Colon (tissue), 2 donors: ENCODE results near the gene DPP6.

ENCODE experiments used
- FAIRE-seq: peaks from 2 replicates; lab custom pipeline; 2012; peaks lifted over from hg19 to GRCh38; lab: Jason Lieb, UNC
- donor health status: control.
- donor health status: control.

The DPP6 gene

GRCh38 chr7:154699417-154699816, 647.2 kb downstream of the DPP6 start:
- FAIRE-seq = no peak

GRCh38 chr7:154709840-154710520, 657.8 kb downstream of the DPP6 start:
- no peak for FAIRE-seq

GRCh38 chr7:154720016-154720415, 667.8 kb downstream of the DPP6 start:
- no peak for FAIRE-seq

DNA sequence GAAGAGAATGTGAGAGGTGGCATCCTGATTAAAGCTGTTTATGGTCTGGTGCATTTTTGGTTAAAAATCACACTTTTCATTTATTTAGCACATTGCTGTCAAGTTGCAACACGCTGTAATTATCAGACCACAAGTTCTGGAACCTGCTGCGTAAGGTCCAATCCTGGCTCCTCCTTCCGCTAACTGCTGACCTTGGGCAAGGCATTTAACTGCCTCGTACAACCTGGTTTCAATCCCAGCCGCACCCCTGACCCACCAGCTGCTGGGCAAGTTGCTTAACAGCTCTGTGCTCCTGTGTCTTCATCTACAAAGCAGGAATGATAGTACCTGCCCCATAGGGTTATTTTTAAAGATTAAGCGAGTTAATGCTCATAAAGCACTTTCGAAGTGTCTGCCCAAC, 668.9 kb downstream of the DPP6 start:
- FAIRE-seq = no peak

GRCh38 chr7:154726368-154726767, 674.2 kb downstream of the DPP6 start:
- no peak for FAIRE-seq

- FAIRE-seq = no peak
These were observed 676.9 kb downstream of the DPP6 start for GRCh38 chr7:154729056-154729455.

DNA sequence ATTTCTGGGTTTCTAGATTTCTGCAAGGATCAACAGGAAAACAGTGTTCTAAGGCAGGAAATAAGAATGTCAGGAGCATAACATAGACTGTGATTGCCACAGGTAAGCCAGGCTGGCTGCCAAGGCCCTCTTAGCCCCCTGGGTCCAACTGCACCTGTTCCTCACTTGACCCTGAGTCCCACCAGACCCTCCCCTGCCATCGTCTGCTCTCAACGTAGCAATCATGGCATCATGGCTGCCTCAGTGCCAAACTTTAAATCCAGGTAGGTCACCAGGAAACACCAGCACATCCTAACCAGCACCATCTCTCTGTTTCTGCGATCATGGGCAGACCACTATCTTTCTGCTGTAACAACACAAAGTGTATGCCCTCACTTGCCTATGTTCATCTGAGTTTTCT, 683.6 kb downstream of the DPP6 start:
- no peak for FAIRE-seq

GRCh38 chr7:154736389-154736788, 684.2 kb downstream of the DPP6 start:
- no peak for FAIRE-seq

DNA sequence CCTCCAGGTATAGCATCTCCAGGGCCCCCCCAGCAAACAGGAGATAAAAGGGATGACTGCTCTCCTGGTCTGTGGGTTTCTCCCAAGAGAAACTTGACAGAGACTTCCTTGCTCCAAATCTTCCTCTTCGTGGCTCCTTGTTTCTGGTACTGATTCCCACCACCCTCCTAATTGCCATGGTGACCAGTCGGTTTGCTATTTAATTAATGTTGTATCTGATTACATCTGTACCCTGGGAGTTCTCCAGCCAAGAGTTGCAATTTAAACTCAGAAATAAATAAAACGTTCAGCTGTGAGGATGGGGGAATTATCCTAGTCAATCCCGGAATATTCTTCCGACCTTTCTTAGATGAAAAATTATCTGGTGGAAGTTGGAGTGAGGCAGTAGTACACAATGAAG, 686.0 kb downstream of the DPP6 start:
- no peak for FAIRE-seq

- FAIRE-seq = no peak
These were observed 688.9 kb downstream of the DPP6 start for GRCh38 chr7:154741131-154741530.

- FAIRE-seq = no peak
These were observed 691.0 kb downstream of the DPP6 start for GRCh38 chr7:154743206-154743605.

DNA sequence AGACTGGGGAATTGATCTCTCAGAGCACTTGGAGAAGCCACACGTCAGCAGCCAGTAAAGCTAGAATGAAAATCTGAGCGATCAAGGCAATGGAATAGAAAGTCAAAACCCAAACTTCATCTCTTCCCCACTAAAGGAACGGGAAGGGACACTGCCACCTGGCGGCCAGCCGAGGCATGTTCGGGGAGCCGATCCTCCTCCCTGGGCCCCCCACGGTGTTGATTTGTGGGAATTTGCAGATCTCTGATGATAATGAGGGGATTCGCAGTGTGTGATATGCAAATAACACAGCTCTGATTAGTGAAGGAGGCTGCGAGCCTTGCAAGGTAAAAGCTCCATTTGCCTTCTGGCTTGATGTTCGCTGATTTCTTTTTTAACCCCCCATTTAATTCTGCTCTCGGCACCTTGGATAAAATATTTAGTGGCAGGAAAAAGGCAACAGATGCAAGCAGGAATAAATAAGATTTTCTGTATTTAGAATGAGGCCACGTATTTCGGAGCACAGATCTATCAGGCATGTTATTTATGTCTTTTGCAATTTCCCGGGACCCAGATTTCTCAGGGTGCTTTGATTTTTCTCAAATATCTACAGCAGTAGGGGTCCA, 692.2 kb downstream of the DPP6 start:
- FAIRE-seq = no peak

- no peak for FAIRE-seq
These were observed 692.7 kb downstream of the DPP6 start for GRCh38 chr7:154744861-154745258.

DNA sequence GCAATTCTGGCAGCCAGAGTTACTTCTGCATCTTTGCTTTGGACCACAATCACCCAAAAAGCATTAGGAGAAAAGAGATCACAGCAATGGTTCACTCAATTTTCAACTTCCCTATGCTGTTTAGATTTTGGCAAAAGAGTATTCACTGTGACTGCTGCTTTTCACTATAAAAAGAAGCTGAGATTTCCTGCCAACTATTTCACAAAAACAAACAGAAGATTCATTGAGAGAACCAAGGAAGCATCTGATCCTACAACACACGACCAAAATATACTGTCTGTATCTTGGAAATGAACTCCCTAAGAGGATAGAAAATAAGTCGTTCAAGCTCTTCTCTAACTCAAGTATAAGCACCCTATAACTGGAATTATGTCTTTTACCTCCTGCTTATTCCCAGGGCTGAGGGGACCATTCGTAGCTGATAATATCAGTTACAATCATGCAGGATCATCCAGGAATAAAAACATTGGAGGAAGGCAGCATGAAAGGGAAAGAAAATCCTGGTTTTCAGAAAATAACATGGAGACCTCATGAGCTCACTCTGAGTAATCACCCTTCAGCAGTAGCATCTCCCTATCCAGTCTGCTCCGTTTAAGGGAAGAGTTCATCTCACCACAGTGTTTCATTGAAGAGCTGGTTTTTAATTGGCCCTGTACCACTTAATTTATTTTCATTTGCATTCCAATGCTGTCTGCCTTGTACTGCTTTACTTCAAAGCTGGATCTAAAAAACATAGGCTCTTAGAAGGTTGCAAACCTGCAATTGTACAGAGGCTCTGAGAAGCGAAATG, 694.6 kb downstream of the DPP6 start:
- FAIRE-seq = no peak

DNA sequence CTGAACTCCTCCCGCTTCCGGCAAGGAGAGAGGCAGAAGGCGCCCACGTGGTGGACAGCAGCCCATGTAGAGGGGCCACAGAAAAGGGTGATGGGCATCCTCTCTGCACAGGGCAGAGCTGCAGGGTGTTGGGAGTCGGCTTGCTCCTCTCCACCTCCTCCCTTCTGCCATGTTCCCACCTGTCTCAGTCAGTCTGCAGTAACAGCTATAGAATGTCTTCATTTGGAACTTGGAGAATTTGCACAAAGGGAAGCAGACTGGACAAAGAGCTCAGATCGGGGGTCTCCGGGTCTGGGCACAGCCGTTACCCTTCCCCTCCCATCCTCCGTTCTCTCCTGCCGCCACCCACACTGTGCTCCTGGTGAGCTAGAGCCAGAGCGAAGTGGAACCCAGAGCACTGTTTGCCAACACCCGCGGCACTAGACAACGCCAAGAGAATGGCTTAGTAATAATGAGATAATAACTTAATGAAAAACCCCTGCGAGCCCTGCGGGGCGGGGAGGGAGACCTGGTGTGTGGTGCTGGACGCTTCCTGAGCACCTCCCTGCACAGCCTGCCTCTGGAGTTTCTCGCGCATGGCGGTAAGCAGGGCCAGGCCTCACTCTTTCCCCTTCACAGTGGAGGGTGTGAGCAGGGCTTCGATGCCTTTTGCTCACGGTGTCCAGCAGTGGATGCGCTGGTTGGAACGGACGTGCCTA, 696.0 kb downstream of the DPP6 start:
- FAIRE-seq = no peak

DNA sequence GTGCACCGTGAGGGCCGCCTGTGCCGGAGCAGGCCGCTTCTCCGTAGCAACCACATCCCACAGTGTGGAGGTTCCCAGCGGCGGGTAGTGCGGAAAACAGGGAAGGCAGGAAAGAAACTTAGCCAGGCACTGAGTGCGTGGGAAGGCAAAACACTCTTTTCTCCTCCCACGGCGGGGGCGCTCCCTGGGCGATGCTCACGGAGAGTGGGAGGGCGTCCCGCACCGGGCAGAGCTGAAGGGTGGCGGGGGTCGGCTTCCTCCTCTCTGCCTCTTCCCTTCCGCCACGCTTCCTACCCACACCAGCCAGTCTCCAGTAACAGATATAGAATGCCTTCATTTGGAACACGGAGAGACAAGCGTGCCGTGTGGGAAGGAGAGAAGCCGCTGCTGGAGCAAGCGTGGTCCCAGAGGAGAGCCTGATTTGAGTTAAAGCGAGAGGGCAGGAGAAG, 698.2 kb downstream of the DPP6 start:
- no peak for FAIRE-seq

DNA sequence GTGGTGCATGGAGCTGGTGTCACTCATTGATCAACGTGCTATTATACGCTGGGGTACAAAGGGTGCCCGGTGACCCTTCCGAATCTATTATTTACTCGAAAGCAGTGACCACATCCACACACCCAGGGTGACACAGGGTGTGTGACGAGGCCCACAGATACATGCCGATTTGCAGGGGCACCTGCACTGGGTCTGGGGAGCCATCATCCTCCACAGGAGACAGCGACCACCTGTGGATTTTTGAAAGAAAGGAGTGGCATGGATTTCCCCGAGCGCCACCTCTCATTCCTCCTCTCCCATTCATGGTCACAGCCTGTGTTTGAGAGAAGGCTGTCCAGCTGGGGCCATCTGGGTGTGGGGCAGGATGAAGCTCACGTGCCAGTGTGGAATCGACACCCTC, 701.0 kb downstream of the DPP6 start:
- no peak for FAIRE-seq

- no peak for FAIRE-seq
These were observed 705.6 kb downstream of the DPP6 start for GRCh38 chr7:154757756-154758155.

- no peak for FAIRE-seq
These were observed 707.8 kb downstream of the DPP6 start for GRCh38 chr7:154759989-154760388.

DNA sequence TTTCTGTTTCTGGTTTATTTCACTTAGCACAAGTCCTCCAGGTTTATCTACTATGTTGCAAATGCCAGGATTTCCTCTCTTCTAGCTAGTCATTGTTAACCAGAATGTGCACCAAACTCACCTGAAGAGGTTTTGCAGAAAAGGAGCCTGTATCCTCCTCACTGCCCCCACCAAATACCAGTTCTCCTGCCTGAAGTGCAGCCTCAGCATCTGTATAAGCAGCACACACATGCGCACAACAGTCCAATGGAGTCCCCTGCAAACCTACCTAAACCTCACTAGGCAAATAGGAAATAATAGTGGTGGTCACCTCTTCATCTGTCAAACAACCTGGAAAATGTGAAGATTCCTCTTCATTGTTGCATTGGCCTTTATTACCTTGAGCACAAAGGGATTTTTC, 712.9 kb downstream of the DPP6 start:
- no peak for FAIRE-seq

DNA sequence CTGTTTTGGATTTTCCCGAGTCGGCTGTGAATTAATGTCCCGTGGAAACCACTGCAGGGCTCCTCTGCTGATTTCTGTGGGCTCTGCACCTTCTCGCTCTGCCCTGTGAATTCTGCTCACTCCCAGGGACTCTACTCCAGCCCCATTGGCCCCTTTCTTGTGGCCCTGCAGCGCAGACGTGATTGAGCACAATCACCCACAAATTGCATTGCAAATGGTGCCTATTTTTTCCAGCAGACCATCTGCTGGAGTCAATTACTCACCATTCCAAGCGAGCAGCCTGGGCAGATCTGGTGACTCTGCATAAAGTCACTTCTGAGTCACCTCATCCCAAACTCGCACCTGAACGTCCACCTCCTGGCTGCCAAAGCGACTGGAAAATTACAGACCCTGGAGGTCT, 714.9 kb downstream of the DPP6 start:
- no peak for FAIRE-seq

DNA sequence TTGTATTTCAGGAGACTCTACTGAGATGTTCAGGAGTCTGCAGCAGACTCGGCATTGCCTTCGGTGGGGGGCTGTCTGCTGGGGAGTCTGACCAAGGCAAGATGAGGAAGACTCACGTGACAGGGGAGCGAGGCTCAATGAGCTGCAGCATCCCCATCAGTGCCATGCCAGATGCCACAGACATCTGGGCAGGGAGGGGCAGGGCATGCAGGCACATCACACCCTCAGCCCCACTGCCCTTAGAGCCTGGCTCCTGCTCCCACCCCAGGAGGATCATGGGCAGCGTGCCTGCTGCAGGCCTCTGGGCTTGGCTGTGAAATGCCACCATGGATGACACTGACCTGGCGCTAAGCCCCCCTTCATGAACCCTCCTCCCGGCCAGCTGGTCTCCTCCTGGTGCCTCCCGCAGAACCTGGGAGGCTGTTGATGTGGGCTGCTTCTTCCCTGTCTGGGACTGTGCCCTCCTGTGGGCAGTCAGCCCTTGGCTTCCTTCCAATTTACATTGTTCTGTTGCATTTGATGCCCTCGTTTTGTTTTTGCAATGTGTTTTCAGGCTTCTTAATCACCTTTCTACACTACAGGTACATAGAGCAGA, 715.7 kb downstream of the DPP6 start:
- no peak for FAIRE-seq
